GM19372 (cell line): ENCODE data around the gene MARK1.

Experiments
- ATAC-seq: cut with Tn5 transposase; IDR thresholded peaks from one replicate; pipeline ENCODE4 v1.9.1; 2021; ENCODE audit warnings: mild to moderate bottlenecking, low read depth, moderate library complexity; ENCODE audit not compliant: unreplicated experiment

MARK1 gene

DNA sequence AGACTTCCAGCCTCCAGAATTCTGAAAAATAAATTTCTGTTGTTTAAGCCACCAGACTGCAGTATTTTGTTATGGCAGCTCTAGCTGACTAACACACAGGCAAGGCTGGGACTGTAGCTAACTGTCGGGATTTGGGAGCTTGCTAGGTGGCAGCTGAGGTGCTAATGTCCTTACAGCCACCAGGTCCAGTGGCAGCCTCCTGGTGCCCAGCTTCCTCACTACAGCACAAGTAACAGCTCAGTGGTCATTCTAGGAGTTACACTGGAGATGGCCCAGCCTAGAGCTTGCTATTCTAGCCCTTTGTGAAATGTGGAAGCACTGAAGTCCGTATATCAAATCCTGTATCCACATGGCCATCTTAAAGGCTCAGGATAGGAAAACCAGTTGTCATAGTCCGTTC is 157.9 kb downstream of the MARK1 start:
- ATAC-seq: no peak

DNA sequence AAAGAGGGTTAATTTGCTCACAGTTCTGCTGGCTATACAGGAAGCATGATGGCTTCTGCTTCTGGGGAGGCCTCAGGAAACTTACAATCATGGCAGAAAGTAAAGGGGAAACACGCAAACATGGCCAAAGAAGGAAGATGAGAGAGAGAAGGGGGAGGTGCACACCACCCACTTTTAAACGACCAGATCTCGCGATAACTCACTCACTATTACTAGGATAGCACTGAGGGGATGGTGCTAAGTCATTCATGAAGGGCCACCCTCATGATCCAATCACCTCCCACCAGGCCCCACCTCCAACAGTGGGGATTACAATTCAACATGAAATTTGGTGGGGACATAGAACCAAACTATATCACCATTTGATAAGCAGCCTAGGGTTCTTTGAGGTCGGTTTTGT is 159.9 kb downstream of the MARK1 start:
- ATAC-seq: no peak

DNA sequence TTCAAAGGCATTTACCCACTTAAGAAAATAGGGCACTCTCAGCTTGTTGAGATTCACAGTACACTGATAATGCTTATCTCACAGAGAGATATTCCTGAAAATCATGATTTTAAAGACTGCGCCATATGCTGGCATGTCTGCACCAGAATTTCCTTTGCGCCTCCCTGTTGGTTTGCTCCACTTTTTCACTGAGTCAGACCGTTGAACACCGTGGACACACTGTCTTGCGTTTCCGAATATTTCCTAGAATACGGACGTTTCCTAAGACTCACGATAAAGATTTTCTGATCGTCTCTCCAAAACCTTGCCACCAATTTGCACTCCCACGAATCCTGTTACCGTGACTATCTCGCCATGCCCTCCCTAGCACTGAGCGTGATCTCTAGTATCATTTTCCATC is 161.7 kb downstream of the MARK1 start:
- ATAC-seq: no peak

DNA sequence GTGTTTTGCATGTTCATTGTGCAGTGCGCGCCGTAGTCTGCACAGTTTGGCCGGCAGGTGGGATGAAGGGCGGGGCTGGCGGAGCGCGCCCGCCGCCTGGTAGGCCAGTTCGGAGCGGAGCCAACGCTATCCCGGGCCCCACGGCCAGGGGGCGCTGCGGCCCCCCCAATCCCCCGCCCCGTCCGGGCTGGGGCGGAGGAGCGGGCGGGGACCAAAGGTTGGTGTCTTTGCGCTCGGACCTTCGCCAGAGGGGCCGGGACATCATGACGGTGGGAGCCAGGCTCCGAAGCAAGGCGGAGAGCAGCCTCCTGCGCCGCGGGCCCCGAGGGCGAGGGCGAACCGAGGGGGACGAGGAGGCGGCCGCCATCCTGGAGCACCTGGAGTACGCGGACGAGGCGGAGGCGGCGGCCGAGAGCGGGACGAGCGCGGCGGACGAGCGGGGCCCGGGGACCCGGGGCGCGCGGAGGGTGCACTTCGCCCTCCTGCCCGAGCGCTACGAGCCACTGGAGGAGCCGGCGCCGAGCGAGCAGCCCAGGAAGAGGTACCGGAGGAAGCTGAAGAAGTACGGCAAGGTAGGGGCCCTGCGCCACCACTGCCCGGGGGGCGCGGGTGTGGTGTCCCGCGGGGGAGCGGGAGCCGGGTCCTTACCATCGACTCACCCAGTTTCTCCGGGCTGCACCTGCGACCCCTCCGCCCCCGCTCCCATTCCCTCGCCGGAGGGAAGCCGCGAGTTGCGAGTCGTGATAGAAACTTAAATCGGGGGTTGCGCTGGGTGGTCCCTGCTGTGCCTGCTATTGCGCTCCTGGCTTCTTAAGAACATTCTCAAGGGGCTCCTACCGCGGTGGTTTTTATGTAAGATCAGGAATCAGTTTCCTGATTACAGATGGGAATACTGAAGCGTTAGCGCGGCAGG is 162.5 kb downstream of the MARK1 start, which contains the start of gene C1orf115:
Gene C1orf115, plus strand, starts transcription at position 224 of the 913 bp plus-strand sequence. Its CDS starts 40 bp downstream, at position 264.
- peak; percentile 95 for ATAC-seq

DNA sequence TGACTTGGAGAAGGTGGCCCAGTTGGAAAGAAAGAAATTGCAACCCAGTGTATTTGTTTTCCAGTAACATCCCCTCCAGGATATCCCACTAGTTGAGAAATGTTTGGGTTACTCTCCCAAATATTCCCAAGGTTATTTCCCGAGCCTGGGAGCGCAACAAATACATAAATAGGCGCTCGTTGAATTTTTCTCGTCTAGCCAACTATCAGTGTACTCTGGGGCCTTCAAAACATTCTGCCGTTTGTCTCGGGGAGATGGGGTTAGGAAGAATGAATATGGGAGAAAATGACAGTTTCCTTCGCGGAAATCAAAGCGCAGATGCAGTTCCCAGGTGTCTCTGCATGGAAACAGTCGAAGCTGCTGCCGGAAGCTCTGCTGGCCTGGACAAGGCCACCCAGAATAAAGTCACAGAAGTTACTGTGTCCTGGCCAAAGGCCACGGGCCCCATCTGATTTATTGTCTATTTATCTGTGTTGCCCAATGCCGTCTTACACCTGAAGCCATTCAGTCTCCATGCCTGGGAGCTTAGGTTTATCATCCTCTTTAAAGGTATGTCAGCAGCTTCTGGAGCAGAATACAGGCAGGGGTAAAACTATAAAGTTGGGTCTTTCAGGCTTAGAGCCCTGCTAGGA is 163.2 kb downstream of the MARK1 start:
- no peak for ATAC-seq

DNA sequence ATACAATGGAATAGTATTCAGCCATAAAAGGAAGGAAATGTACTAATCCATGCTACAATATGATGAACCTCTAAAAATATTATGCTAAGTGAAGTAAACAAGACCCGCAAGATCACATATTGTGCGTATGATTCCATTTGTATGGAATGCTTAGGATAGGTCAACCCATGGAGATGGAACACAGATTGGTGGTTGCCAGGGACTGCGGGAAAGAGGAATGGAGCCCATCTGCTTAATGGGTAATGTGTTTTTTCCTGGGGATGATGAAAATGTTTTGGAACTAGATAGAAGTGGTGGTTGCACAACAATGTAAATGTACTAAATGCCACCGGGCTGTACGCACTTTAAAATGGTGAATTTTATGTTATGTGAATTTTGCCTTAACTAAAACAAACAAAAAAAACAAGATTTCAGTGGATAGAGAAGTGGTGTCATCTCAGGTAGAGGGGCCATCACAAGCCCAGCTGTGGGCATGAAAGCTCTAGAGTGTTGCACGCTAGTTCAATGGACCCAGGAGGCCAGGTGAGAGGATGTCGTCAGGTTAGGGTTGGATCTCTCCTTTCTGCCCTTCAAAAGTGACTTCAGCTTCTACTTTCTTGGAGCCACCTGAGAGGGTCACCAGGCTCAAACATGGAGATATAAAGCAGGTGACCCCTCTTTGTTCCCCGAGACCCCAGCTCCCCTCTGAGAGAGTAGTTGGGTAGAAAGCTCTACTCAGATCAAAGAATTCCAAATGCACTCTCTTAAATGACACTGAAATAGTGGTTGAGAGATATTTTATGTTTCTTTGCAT is 164.7 kb downstream of the MARK1 start:
- ATAC-seq: no peak

DNA sequence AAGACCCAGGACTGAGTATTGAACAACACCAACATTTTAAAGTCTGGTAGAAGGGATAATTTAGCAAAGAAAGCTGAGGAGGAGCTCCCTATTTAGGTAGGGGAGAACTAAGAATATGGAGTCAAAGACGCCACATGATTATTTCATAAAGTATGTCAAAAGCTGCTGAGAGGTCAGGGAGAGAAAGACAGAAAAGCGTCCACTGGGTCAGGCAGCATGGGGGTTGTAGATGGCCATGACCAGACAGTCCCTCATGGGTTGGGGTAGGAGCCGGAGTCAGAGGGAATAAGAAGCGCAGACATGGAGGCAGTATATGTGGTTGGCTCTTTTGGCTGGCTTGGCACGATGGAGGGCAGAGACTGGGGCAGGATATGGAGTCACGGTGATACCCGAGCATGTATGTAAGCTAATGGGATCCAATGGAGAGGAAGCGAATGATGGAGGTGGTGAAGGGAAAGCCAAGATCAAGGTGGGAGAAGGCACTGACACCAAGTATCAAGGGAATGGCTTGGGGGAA is 167.0 kb downstream of the MARK1 start:
- ATAC-seq: no peak

DNA sequence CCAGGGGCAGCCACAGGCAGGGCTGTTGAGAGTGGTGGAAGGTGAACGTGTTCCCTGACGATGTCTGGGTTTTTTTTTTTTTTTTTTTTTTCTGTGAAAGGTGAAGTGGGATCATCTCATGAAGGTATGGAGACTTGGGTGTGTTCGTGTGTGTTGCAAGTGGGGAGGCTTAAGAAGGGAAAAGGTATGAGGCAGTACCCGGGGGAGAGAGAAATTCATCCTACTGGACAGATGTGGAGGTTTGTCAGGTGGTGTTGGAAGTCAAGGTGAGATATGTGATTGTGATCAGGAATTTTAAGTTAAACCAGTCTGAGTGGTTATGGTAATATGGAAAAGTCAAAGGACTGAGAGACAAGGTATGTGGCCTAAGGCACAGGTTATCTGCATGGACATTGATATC is 167.5 kb downstream of the MARK1 start:
- ATAC-seq: no peak

DNA sequence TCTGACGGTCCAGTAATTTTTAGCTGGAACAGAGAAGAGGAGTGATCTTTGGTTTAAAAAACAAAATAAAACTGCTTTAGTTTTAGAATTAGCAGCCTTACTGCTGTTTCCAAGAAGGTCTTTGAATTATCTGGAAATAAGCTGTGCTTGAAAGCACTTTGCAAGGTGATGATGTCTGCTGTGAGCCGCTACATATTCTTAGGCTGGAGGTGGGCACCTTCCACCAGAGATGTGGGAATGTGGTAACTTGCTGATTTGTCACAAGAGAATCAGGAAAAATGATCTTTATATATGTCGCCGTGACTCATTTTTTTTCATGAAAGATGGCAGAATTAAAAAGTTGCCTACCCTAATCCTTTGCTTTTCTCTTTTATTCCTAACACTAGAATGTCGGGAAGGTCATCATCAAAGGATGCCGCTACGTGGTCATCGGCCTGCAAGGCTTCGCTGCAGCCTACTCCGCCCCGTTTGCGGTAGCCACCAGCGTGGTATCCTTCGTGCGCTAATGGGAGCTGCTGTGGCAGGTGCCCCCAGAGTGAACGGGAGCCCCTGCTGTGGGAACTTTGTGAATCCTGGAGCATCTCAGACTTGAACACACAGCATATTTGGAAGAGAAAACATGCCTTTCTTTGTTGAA is 168.4 kb downstream of the MARK1 start:
- ATAC-seq: no peak

DNA sequence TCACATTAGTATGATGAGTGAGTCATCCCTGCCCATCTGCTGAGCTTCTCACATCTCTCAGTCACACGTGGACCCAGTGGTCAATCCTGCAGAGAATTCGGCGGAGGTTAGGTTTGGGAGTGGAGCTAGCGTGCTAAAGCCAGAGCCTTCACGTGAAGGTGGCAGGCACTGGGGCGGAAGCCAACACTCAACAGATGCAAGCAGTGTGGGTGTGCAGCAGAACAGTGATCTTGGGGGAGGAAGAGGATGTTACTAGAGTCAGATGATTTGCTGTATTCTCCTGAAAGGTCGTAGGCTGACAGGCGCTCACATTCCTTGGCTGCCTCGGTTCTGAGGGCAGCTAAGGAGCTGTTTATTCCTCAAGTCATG is 168.9 kb downstream of the MARK1 start:
- ATAC-seq: no peak

DNA sequence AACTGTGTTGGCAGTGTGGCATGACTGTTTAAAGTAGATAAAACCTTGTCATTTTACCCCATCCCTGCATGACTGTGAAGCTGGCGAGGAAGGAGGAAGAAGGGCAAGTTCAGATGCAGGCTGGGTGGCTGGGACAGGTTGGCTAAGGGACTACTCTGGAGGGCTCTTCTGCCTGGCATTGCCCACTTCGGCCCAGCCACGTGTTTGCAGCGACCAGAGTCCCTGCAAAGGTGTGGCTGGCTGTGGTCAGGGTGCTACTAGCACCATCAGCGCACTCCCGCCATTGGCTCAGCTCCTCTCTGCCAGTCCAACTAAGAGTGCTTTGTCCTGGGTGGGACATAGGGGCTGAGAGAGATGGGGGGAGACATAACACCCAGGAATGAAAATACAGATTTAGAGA is 169.4 kb downstream of the MARK1 start:
- no peak for ATAC-seq

DNA sequence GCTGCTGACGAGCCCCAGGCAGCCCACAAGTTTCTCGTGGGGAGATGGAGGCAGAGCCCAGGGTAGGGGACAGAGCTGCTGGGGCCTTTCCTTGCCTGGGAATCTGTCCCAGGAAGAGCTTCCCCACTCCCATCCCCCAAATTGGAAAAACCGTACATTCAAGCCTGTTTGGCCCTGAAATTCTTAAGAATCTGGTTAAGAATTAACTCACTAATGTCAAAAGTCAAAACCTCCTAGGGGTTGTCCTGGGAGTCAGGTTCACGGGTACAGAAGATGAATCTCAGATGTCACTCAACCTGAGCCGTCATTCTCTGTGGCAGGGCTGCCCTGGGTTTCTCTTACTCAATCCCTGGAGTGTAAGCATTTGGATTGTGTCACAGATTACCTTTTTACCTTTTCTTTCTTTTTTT is 170.7 kb downstream of the MARK1 start:
- ATAC-seq: no peak

DNA sequence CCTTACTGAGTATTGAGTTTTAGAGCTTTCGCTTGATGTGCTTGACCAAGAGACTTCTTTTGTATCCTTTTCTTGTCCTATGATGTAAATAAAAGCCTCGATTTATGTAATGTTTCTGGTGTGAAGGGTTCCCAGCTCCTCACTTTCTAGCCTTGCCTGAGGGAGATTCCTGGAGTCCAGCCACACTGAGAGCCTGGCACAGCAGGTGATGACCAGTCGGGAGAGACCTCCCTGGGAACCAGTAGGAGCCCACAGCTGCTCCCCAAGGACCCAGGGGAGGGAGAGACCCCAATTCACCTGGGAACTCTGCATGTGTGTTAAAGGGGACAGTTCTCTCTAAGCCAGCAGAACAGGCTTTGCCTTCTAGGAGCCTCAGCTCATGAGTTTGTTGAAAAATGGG is 171.1 kb downstream of the MARK1 start:
- ATAC-seq: no peak

DNA sequence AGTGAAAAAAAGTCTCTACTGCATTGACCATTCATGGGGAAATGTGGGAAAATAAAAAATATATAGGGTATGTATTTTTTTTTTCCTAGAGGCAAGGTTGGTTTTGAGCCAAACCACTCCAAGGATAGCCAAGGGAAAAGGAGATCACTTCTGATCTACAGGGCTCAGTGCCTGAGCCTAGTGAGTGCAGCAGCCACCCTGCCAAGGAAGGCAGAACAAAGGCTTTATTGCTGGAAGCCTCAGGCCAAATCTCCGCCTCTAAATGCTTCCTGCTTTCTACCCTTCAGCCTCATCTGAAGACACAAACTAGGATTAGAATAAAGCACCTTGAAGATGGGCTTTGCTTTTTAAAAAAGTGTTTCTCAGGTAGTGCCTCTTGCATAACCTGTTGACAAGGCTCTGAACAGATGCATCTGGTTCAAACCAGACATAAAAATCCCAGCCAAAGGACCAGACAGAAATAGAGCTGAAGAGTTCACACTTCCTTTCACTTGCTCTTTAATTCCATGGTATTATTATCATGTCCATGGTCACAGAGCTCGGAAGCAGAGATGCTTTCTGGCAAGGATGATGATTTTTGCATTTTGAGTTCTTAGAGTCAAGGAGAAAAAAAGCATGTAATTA is 172.7 kb downstream of the MARK1 start:
- ATAC-seq: no peak

DNA sequence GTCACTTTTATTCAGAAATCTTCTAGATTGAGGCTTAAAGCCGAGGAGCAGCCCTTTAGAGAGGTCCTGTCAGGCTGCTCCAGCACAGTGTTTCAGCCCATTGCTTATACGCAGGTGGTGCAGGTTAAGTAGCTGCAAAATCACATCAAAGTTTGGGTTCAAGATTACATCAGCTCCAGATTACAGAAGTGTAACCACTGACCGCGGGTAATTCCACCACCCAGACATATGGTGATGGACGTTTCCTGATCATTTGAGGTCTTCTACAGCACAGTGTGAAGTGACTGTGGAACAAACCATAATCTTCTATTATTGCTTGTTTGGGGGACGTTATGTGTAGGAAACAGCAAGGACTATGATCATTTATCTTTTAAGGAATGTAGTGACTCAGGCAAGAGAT is 174.0 kb downstream of the MARK1 start:
- no peak for ATAC-seq

DNA sequence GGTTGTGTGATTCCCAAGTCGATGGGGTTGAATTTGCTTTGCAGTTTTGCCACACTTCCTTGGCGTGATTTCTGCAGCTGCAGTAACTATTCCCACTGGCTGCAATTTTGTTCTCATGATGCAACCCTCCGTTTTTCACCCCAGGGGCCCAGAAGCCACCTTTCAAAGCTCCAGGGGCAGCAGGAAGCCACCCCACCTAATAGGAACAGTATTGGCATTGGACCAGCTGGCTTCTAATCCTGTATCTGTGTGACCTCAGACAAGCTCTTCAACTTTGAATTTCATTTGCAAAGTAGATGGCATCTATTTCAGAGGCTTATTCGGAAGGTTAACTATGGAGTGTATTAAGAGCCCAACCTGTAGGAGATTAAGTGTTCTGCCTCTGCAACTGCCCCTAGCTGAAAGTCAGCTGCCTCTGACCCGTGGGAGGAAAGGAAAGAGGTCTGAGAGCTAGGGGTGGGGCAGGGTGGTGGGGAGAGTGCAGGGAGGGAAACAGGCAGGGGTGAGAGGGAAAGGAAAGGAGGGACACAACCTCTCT is 174.9 kb downstream of the MARK1 start:
- ATAC-seq: no peak

DNA sequence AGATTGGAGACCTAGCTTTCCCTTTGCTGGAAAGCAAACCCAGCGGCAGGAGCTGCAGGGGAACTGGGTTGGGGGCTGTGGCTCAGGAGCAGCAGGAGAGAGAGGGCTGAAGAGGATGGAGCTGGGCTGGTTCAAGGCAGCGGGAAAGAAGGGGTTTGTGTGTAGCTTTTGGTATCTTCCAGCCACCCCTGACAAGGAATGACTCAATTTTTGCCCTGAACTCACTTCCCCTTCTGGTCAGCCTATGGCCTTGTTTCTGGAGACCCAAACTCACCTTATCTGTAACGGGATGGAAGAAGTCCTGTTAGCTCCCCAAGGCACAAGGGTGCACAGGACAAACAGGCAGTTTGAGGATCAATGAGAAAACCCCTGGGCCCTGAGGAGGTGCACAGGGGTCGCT is 175.4 kb downstream of the MARK1 start:
- ATAC-seq: no peak

DNA sequence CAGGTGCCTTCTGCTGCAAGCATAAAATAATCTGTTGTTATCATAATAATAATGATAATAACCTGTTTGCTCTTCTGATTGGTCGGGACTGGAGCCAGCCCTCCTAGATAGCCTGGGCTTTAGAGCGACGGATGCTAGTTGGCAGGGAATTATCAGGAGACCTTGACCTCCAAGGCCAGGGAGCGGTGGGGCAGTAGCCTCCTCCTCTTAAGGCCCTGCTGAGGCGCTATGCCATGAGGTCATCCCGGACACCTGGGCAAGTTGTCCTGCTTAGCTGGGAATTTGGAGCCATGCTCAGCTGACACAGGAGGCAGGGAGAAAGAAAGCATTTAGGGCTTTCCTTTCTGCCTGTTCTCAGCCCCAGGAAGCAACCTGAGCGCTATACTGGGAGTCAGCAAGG is 177.8 kb downstream of the MARK1 start:
- no peak for ATAC-seq

DNA sequence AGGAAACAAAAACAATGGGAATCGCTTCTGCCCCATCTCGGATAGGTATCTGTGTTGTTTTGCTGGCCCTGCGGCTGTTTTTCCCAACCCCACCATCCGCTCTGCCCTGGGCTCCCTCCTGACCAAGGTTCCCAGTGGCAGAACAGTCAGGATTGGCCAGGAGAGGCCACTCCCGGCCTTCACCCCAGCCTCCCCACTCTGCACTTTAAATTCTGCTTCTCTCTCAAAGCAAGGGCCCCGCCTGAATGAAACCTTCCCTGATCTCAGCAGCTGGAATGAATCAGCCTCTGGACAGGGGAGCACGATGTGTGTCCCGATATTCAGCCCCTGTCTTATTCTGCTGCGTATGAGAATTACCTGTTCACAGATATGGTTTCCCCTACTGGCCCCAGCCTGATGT is 178.5 kb downstream of the MARK1 start:
- ATAC-seq: no peak

DNA sequence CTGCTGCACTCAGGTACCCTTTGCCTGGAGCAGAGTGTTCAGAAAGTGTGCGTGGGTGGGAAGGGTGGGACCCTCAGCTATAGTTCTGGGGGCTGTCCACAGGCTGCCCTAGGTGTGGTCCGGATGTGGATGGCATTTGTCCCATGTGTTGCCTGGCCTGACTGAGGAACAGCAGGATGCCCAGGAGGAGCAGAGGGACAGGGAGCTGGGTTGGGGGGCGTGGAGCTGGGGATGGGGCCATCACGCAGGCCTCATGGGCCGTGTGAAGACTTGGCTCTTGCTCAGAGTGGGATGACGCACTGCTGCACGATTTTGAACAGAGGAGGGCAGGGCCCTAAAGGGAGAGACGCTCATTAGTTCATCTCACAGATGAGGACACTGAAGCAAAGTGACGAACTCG is 179.2 kb downstream of the MARK1 start:
- ATAC-seq: no peak
